ENCODE data around the gene TUFT1.

Gene TUFT1

GRCh38 chr1:151541752-151542151, 1.6 kb downstream of the TUFT1 start:
- Histone ChIP-seq H3K4me2 (ENCODE audit: low read length) (peak overlapping the region; percentile 87), H3K4me1 (ENCODE audit: control insufficient read depth, insufficient read depth, low read length) (peaks cover 48% of the 10 kb centered on the region), H3K27me3 (ENCODE audit: control insufficient read depth, insufficient read depth, low read length) (no peaks in the 10 kb centered on the region), H3K36me3 (ENCODE audit: insufficient read depth, low read length) (no peaks in the 10 kb centered on the region), H3K9me3 (replicated peaks; ENCODE audit: low read length) (no peaks in the 10 kb centered on the region), H3K9ac (ENCODE audit: low read depth, low read length) (peak overlapping the region; percentile 91), H3K4me3 (ENCODE audit: low read length) (peak overlapping the region; percentile 91)

GRCh38 chr1:151542710-151543129, 2.6 kb downstream of the TUFT1 start:
- H3K9ac ChIP-seq (ENCODE audit: low read depth, low read length), result peak overlapping the region; percentile 91
- peak overlapping the region; percentile 39 for H3K4me3 ChIP-seq (ENCODE audit: low read length)
- no peaks in the 10 kb centered on the region for H3K9me3 ChIP-seq (replicated peaks; ENCODE audit: low read length)
- no peaks in the 10 kb centered on the region for H3K27me3 ChIP-seq (ENCODE audit: control insufficient read depth, insufficient read depth, low read length)
- peak overlapping the region; percentile 87 for H3K4me2 ChIP-seq (ENCODE audit: low read length)
- peaks cover 49% of the 10 kb centered on the region for H3K4me1 ChIP-seq (ENCODE audit: control insufficient read depth, insufficient read depth, low read length)
- H3K36me3 ChIP-seq (ENCODE audit: insufficient read depth, low read length), result no peaks in the 10 kb centered on the region

GRCh38 chr1:151545542-151545941, 5.4 kb downstream of the TUFT1 start:
- Histone ChIP-seq H3K9me3 (replicated peaks; ENCODE audit: low read length) (no peaks in the 10 kb centered on the region), H3K27me3 (ENCODE audit: control insufficient read depth, insufficient read depth, low read length) (no peaks in the 10 kb centered on the region), H3K4me3 (ENCODE audit: low read length) (no peak overlapping the region), H3K36me3 (ENCODE audit: insufficient read depth, low read length) (no peaks in the 10 kb centered on the region), H3K4me2 (ENCODE audit: low read length) (no peak overlapping the region), H3K9ac (ENCODE audit: low read depth, low read length) (no peak overlapping the region), H3K4me1 (ENCODE audit: control insufficient read depth, insufficient read depth, low read length) (peaks cover 54% of the 10 kb centered on the region)

GRCh38 chr1:151546011-151546925, 6.2 kb downstream of the TUFT1 start:
- H3K36me3 ChIP-seq (ENCODE audit: insufficient read depth, low read length), result no peaks in the 10 kb centered on the region
- H3K4me3 ChIP-seq (ENCODE audit: low read length), result no peak overlapping the region
- H3K27me3 ChIP-seq (ENCODE audit: control insufficient read depth, insufficient read depth, low read length), result no peaks in the 10 kb centered on the region
- H3K4me1 ChIP-seq (ENCODE audit: control insufficient read depth, insufficient read depth, low read length), result peaks cover 52% of the 10 kb centered on the region
- peak overlapping the region; percentile 62 for H3K4me2 ChIP-seq (ENCODE audit: low read length)
- peak overlapping the region; percentile 9 for H3K9ac ChIP-seq (ENCODE audit: low read depth, low read length)
- no peaks in the 10 kb centered on the region for H3K9me3 ChIP-seq (replicated peaks; ENCODE audit: low read length)

GRCh38 chr1:151547119-151547899, 7.2 kb downstream of the TUFT1 start:
- peak overlapping the region; percentile 8 for H3K4me3 ChIP-seq (ENCODE audit: low read length)
- H3K4me1 ChIP-seq (ENCODE audit: control insufficient read depth, insufficient read depth, low read length), result peaks cover 42% of the 10 kb centered on the region
- H3K27me3 ChIP-seq (ENCODE audit: control insufficient read depth, insufficient read depth, low read length), result no peaks in the 10 kb centered on the region
- H3K9me3 ChIP-seq (replicated peaks; ENCODE audit: low read length), result no peaks in the 10 kb centered on the region
- no peaks in the 10 kb centered on the region for H3K36me3 ChIP-seq (ENCODE audit: insufficient read depth, low read length)
- H3K4me2 ChIP-seq (ENCODE audit: low read length), result peak overlapping the region; percentile 62
- H3K9ac ChIP-seq (ENCODE audit: low read depth, low read length), result peak overlapping the region; percentile 3

- no peaks in the 10 kb centered on the region for H3K36me3 ChIP-seq (ENCODE audit: insufficient read depth, low read length)
- no peak overlapping the region for H3K4me3 ChIP-seq (ENCODE audit: low read length)
- H3K9me3 ChIP-seq (replicated peaks; ENCODE audit: low read length), result no peaks in the 10 kb centered on the region
- H3K9ac ChIP-seq (ENCODE audit: low read depth, low read length), result peak overlapping the region; percentile 3
- no peaks in the 10 kb centered on the region for H3K27me3 ChIP-seq (ENCODE audit: control insufficient read depth, insufficient read depth, low read length)
- peaks cover 37% of the 10 kb centered on the region for H3K4me1 ChIP-seq (ENCODE audit: control insufficient read depth, insufficient read depth, low read length)
- H3K4me2 ChIP-seq (ENCODE audit: low read length), result peak overlapping the region; percentile 62
These were observed 7.8 kb downstream of the TUFT1 start for GRCh38 chr1:151547900-151548230.

GRCh38 chr1:151549199-151549598, 9.1 kb downstream of the TUFT1 start:
- no peaks in the 10 kb centered on the region for H3K27me3 ChIP-seq (ENCODE audit: control insufficient read depth, insufficient read depth, low read length)
- H3K4me1 ChIP-seq (ENCODE audit: control insufficient read depth, insufficient read depth, low read length), result peaks cover 35% of the 10 kb centered on the region
- H3K36me3 ChIP-seq (ENCODE audit: insufficient read depth, low read length), result no peaks in the 10 kb centered on the region
- peak overlapping the region; percentile 60 for H3K4me2 ChIP-seq (ENCODE audit: low read length)
- H3K9me3 ChIP-seq (replicated peaks; ENCODE audit: low read length), result no peaks in the 10 kb centered on the region
- no peak overlapping the region for H3K4me3 ChIP-seq (ENCODE audit: low read length)
- H3K9ac ChIP-seq (ENCODE audit: low read depth, low read length), result no peak overlapping the region

- no peak overlapping the region for H3K4me2 ChIP-seq (ENCODE audit: low read length)
These were observed 13.6 kb downstream of the TUFT1 start for GRCh38 chr1:151553659-151554058.

GRCh38 chr1:151556052-151556451, 15.9 kb downstream of the TUFT1 start:
- Histone ChIP-seq H3K36me3 (ENCODE audit: insufficient read depth, low read length) (peaks cover 4% of the 10 kb centered on the region), H3K4me2 (ENCODE audit: low read length) (no peak overlapping the region), H3K4me1 (ENCODE audit: control insufficient read depth, insufficient read depth, low read length) (peaks cover 9% of the 10 kb centered on the region), H3K27me3 (ENCODE audit: control insufficient read depth, insufficient read depth, low read length) (no peaks in the 10 kb centered on the region), H3K9ac (ENCODE audit: low read depth, low read length) (no peak overlapping the region), H3K9me3 (replicated peaks; ENCODE audit: low read length) (no peaks in the 10 kb centered on the region), H3K4me3 (ENCODE audit: low read length) (no peak overlapping the region)

More at GRCh38 chr1:151553659-151554058, 13.6 kb downstream of the TUFT1 start:
- Histone ChIP-seq H3K27me3 (ENCODE audit: control insufficient read depth, insufficient read depth, low read length) (no peaks in the 10 kb centered on the region), H3K9me3 (replicated peaks; ENCODE audit: low read length) (no peaks in the 10 kb centered on the region), H3K4me1 (ENCODE audit: control insufficient read depth, insufficient read depth, low read length) (peaks cover 15% of the 10 kb centered on the region), H3K9ac (ENCODE audit: low read depth, low read length) (no peak overlapping the region), H3K36me3 (ENCODE audit: insufficient read depth, low read length) (peaks cover 4% of the 10 kb centered on the region), H3K4me3 (ENCODE audit: low read length) (no peak overlapping the region)

GRCh38 chr1:151562661-151563060, 22.6 kb downstream of the TUFT1 start:
- Histone ChIP-seq H3K4me3 (ENCODE audit: low read length) (no peak overlapping the region), H3K4me2 (ENCODE audit: low read length) (no peak overlapping the region), H3K27me3 (ENCODE audit: control insufficient read depth, insufficient read depth, low read length) (no peaks in the 10 kb centered on the region), H3K4me1 (ENCODE audit: control insufficient read depth, insufficient read depth, low read length) (peaks cover 3% of the 10 kb centered on the region), H3K9ac (ENCODE audit: low read depth, low read length) (no peak overlapping the region), H3K36me3 (ENCODE audit: insufficient read depth, low read length) (peaks cover 34% of the 10 kb centered on the region), H3K9me3 (replicated peaks; ENCODE audit: low read length) (no peaks in the 10 kb centered on the region)

- H3K36me3 ChIP-seq (ENCODE audit: insufficient read depth, low read length), result peaks cover 31% of the 10 kb centered on the region
- no peaks in the 10 kb centered on the region for H3K9me3 ChIP-seq (replicated peaks; ENCODE audit: low read length)
- no peaks in the 10 kb centered on the region for H3K27me3 ChIP-seq (ENCODE audit: control insufficient read depth, insufficient read depth, low read length)
- H3K4me2 ChIP-seq (ENCODE audit: low read length), result no peak overlapping the region
- H3K4me1 ChIP-seq (ENCODE audit: control insufficient read depth, insufficient read depth, low read length), result peaks cover 3% of the 10 kb centered on the region
- H3K9ac ChIP-seq (ENCODE audit: low read depth, low read length), result no peak overlapping the region
- no peak overlapping the region for H3K4me3 ChIP-seq (ENCODE audit: low read length)
These were observed 23.3 kb downstream of the TUFT1 start for GRCh38 chr1:151563376-151563775.

All from skeletal muscle satellite cell (primary cell).